ENCODE results near the gene CALR3. TPM values are rescaled to one million over a fixed set of nuclear protein-coding genes. Genes with fewer than 3 reads are reported as not detected.
"Not testable (repeated sequence)": the region's sequence is repeated elsewhere in the genome, so short reads cannot be mapped to it uniquely, and the experiment has no call there.

CALR3 gene
- total RNA-seq, 1 donor from 2014 or later = not detected

GRCh38 chr19:16522559-16523377, 26.8 kb upstream of the CALR3 start:
- no peak for DNase-seq

- DNase-seq = no peak
Measured at GRCh38 chr19:16521715-16522289, 25.8 kb upstream of the CALR3 start.

GRCh38 chr19:16520986-16521624, 25.1 kb upstream of the CALR3 start:
- DNase-seq = no peak

- DNase-seq = no peak
Measured at GRCh38 chr19:16520074-16520973, 24.4 kb upstream of the CALR3 start.

- DNase-seq = no peak
Measured at GRCh38 chr19:16519230-16519687, 23.3 kb upstream of the CALR3 start.

GRCh38 chr19:16518483-16519229, 22.7 kb upstream of the CALR3 start:
- no peak for DNase-seq

GRCh38 chr19:16518061-16518460, 22.1 kb upstream of the CALR3 start:
- no peak for DNase-seq

GRCh38 chr19:16516923-16517610, 21.1 kb upstream of the CALR3 start:
- DNase-seq = no peak

- DNase-seq = no peak
Measured at GRCh38 chr19:16516381-16516780, 20.4 kb upstream of the CALR3 start.

- no peak for DNase-seq
Measured at GRCh38 chr19:16514383-16515019, 18.5 kb upstream of the CALR3 start.

- not testable (repeated sequence) for DNase-seq
Measured at GRCh38 chr19:16512611-16513010, 16.6 kb upstream of the CALR3 start.

- DNase-seq = peak; percentile 43
Measured at GRCh38 chr19:16509141-16510061, 13.4 kb upstream of the CALR3 start.

- no peak for DNase-seq
Measured at GRCh38 chr19:16508546-16508945, 12.6 kb upstream of the CALR3 start.

GRCh38 chr19:16506961-16507360, 11.0 kb upstream of the CALR3 start:
- no peak for DNase-seq

- DNase-seq = not testable (repeated sequence)
Measured at GRCh38 chr19:16506161-16506560, 10.2 kb upstream of the CALR3 start.

GRCh38 chr19:16504271-16504670, 8.3 kb upstream of the CALR3 start:
- no peak for DNase-seq

- no peak for DNase-seq
Measured at GRCh38 chr19:16497837-16498236, 1.9 kb upstream of the CALR3 start.

- DNase-seq = no peak
Measured at GRCh38 chr19:16497042-16497441, 1.1 kb upstream of the CALR3 start.

GRCh38 chr19:16496613-16496983, 631 bp upstream of the CALR3 start:
- no peak for DNase-seq
